ENCODE data around the gene MALAT1. TPM values are rescaled to one million over a fixed set of nuclear protein-coding genes. Genes with fewer than 3 reads are reported as not detected.

Gene MALAT1
- total and polyA plus RNA-seq, 2 of the 8 experiments (the other 6 are each of a cell fraction or from before 2014, with no cell fraction given), result 115 to 984 TPM

- TF ChIP-seq HDAC2 (IDR thresholded peaks at IDR 0.05; ENCODE audit: borderline replicate concordance in 1 of 2, low read depth in 2 of 2, low read length in 2 of 2) (no peak), BCL11A (IDR thresholded peaks at IDR 0.05; ENCODE audit: low read depth in 2 of 2, low read length in 2 of 2) (no peak), PHF8 (conservative IDR thresholded peaks at IDR 0.05; ENCODE audit: low read depth, low read length) (no peak), USF2 (IDR thresholded peaks at IDR 0.05; ENCODE audit: low read length) (no peak), EGR1 (IDR thresholded peaks at IDR 0.05; ENCODE audit: borderline replicate concordance, low read depth, low read length) (no peak), HDAC6 (IDR thresholded peaks at IDR 0.05; ENCODE audit: low read depth, low read length) (no peak), CTBP2 (IDR thresholded peaks at IDR 0.05; ENCODE audit: borderline replicate concordance, insufficient read depth, insufficient read length, low read length) (no peak), TEAD4 (IDR thresholded peaks at IDR 0.05; ENCODE audit: low read depth, low read length) (no peak)
These were observed 25.3 kb downstream of the MALAT1 start (continued) for GRCh38 chr11:65524014-65524740.
